SK-N-SH treated with all-trans-retinoic acid at 6 μM for 48 hours (cell line): ENCODE results near the gene DNMT3A.
A peak's percentile ranks its signal among the peaks of the same experiment; 100 is the strongest.

ENCODE experiments used
- ATAC-seq: fragments of 200-7000 bp; cut with Tn5 transposase; 3 replicates; pipeline ENCODE4 v1.9.1; 2020; ENCODE audit warnings: mild to moderate bottlenecking, moderate library complexity
- ARNTL ChIP-seq: fragments of 450-650 bp; formaldehyde crosslinking; IDR thresholded peaks from 2 replicates; pipeline ENCODE4 v1.5.0; 2020; ENCODE audit warnings: low read depth, mild to moderate bottlenecking, moderate library complexity, borderline replicate concordance
- ESRRG ChIP-seq: fragments of 250-450 bp; sonication (Bioruptor Pico); IDR thresholded peaks from 2 replicates; pipeline ENCODE4 v1.6.1; 2021; ENCODE audit warnings: mild to moderate bottlenecking
- GLIS3 ChIP-seq: fragments of 250-450 bp; sonication (Bioruptor Pico); IDR thresholded peaks from 2 replicates; pipeline ENCODE4 v1.5.0; 2020; ENCODE audit warnings: mild to moderate bottlenecking, moderate library complexity
- OSR1 ChIP-seq: fragments of 250-450 bp; sonication (Bioruptor Pico); IDR thresholded peaks from 2 replicates; pipeline ENCODE4 v1.8.0; 2022; ENCODE audit warnings: moderate library complexity, mild to moderate bottlenecking, inconsistent platforms
- PPARA ChIP-seq: fragments of 250-450 bp; sonication (Bioruptor Pico); IDR thresholded peaks from 2 replicates; pipeline ENCODE4 v1.5.0; 2020; ENCODE audit warnings: mild to moderate bottlenecking, borderline replicate concordance
- RARB ChIP-seq: fragments of 250-450 bp; sonication (Bioruptor Pico); IDR thresholded peaks from 2 replicates; pipeline ENCODE4 v1.8.0; 2021; ENCODE audit warnings: mild to moderate bottlenecking, moderate library complexity
- SNAI2 ChIP-seq: fragments of 250-450 bp; sonication (Bioruptor Pico); IDR thresholded peaks from 2 replicates; pipeline ENCODE4 v1.5.0; 2020; ENCODE audit warnings: mild to moderate bottlenecking, moderate library complexity
- TCF4 ChIP-seq: fragments of 250-450 bp; sonication (Bioruptor Pico); IDR thresholded peaks from 2 replicates; pipeline ENCODE4 v1.8.0; 2021; ENCODE audit warnings: mild to moderate bottlenecking, moderate library complexity, borderline replicate concordance
- TOX ChIP-seq: fragments of 250-450 bp; sonication (Bioruptor Pico); IDR thresholded peaks from 2 replicates; pipeline ENCODE4 v1.8.0; 2021; ENCODE audit warnings: mild to moderate bottlenecking, moderate library complexity, borderline replicate concordance
- ZC3H10 ChIP-seq: fragments of 250-450 bp; sonication (Bioruptor Pico); IDR thresholded peaks from 2 replicates; pipeline ENCODE4 v1.5.1; 2021; ENCODE audit warnings: mild to moderate bottlenecking, moderate library complexity
- ZFP3 ChIP-seq: fragments of 250-450 bp; sonication (Bioruptor Pico); IDR thresholded peaks from 2 replicates; pipeline ENCODE4 v1.5.0; 2020; ENCODE audit warnings: mild to moderate bottlenecking, moderate library complexity
- ZFP30 ChIP-seq: fragments of 450-650 bp; formaldehyde crosslinking; IDR thresholded peaks from 2 replicates; pipeline ENCODE4 v1.5.0; 2022; ENCODE audit warnings: mild to moderate bottlenecking, moderate library complexity
- ZNF565 ChIP-seq: fragments of 450-650 bp; formaldehyde crosslinking; conservative IDR thresholded peaks from 2 replicates; pipeline ENCODE4 v1.5.0; 2020; ENCODE audit warnings: low read depth, mild to moderate bottlenecking, moderate library complexity
- ZNF8 ChIP-seq: fragments of 450-650 bp; formaldehyde crosslinking; IDR thresholded peaks from 2 replicates; pipeline ENCODE4 v1.5.0; 2020; ENCODE audit warnings: mild to moderate bottlenecking, moderate library complexity
- TF ChIP-seq, protein P1 (sequence below): fragments of 250-450 bp; sonication (Bioruptor Pico); IDR thresholded peaks from 2 replicates; pipeline ENCODE4 v1.5.1; 2021; ENCODE audit warnings: mild to moderate bottlenecking, moderate library complexity
- TF ChIP-seq, protein P2 (sequence below): fragments of 250-450 bp; sonication (Bioruptor Pico); IDR thresholded peaks from 2 replicates; pipeline ENCODE4 v1.5.0; 2020; ENCODE audit warnings: mild to moderate bottlenecking, moderate library complexity
- TF ChIP-seq, protein P3 (sequence below): fragments of 250-450 bp; sonication (Bioruptor Pico); IDR thresholded peaks from 2 replicates; pipeline ENCODE4 v1.8.0; 2020; ENCODE audit warnings: mild to moderate bottlenecking, moderate library complexity, borderline replicate concordance

DNMT3A gene

DNA sequence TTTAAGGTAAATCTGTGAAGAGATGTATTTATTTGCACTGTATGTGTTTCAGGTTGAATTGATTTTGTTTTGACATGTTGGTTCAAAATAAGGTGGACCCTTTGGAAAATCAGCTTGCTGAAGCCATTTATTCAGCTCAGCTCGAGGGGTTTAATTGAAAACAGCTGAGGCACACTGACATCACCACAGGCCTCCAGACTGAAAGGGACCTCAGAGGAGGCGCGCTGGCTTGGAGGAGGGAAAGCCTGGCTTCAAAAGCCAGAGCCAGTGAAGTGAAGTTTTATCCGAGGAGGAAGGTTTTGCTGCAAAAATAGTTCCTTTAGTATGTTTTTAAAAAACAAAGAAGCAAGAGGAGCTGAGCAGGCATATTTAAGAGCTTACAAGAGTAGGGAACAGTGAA lies 26.9 kb upstream of the DNMT3A start:
- peak; percentile 50; the same call in 2 of the 3 replicates for ATAC-seq
- TF ChIP-seq TCF4 (CRISPR knock-in tag) (peak; percentile 87), ARNTL (CRISPR knock-in tag) (no peak), ZFP30 (CRISPR knock-in tag) (no peak), ZFP3 (no peak), TOX (CRISPR knock-in tag) (no peak), ESRRG (CRISPR knock-in tag) (no peak)
- TF ChIP-seq, protein P1, sequence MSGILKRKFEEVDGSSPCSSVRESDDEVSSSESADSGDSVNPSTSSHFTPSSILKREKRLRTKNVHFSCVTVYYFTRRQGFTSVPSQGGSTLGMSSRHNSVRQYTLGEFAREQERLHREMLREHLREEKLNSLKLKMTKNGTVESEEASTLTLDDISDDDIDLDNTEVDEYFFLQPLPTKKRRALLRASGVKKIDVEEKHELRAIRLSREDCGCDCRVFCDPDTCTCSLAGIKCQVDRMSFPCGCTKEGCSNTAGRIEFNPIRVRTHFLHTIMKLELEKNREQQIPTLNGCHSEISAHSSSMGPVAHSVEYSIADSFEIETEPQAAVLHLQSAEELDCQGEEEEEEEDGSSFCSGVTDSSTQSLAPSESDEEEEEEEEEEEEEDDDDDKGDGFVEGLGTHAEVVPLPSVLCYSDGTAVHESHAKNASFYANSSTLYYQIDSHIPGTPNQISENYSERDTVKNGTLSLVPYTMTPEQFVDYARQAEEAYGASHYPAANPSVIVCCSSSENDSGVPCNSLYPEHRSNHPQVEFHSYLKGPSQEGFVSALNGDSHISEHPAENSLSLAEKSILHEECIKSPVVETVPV (CRISPR knock-in tag), result no peak
- TF ChIP-seq, protein P2, sequence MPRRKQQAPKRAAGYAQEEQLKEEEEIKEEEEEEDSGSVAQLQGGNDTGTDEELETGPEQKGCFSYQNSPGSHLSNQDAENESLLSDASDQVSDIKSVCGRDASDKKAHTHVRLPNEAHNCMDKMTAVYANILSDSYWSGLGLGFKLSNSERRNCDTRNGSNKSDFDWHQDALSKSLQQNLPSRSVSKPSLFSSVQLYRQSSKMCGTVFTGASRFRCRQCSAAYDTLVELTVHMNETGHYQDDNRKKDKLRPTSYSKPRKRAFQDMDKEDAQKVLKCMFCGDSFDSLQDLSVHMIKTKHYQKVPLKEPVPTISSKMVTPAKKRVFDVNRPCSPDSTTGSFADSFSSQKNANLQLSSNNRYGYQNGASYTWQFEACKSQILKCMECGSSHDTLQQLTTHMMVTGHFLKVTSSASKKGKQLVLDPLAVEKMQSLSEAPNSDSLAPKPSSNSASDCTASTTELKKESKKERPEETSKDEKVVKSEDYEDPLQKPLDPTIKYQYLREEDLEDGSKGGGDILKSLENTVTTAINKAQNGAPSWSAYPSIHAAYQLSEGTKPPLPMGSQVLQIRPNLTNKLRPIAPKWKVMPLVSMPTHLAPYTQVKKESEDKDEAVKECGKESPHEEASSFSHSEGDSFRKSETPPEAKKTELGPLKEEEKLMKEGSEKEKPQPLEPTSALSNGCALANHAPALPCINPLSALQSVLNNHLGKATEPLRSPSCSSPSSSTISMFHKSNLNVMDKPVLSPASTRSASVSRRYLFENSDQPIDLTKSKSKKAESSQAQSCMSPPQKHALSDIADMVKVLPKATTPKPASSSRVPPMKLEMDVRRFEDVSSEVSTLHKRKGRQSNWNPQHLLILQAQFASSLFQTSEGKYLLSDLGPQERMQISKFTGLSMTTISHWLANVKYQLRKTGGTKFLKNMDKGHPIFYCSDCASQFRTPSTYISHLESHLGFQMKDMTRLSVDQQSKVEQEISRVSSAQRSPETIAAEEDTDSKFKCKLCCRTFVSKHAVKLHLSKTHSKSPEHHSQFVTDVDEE (CRISPR knock-in tag), result no peak

DNA sequence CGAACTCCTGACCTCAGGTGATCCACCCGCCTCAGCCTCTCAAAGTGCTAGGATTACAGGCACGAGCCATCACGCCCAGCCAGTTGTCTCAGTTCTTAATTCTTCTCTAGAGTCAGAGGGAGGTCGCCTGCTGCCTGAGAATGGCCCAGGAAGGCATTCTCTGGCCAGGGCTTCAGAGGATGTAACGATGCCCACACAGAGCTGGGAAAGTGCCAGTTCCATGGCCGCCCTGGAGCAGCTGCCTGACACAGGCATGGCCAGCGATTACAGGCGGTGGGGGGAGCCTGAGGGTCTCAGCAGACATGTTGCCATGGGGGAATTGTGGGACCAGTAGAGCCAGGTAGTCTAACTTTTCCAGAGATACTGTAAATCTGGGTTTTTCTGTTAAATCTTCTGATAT lies 25.6 kb upstream of the DNMT3A start:
- TF ChIP-seq OSR1 (no peak), ZNF8 (CRISPR knock-in tag) (no peak), GLIS3 (CRISPR knock-in tag) (no peak), TOX (CRISPR knock-in tag) (no peak), TCF4 (CRISPR knock-in tag) (no peak), ZNF565 (CRISPR knock-in tag) (no peak)
- TF ChIP-seq, protein P1 (CRISPR knock-in tag), result no peak
- TF ChIP-seq, protein P2 (CRISPR knock-in tag), result no peak
- TF ChIP-seq, protein P3, sequence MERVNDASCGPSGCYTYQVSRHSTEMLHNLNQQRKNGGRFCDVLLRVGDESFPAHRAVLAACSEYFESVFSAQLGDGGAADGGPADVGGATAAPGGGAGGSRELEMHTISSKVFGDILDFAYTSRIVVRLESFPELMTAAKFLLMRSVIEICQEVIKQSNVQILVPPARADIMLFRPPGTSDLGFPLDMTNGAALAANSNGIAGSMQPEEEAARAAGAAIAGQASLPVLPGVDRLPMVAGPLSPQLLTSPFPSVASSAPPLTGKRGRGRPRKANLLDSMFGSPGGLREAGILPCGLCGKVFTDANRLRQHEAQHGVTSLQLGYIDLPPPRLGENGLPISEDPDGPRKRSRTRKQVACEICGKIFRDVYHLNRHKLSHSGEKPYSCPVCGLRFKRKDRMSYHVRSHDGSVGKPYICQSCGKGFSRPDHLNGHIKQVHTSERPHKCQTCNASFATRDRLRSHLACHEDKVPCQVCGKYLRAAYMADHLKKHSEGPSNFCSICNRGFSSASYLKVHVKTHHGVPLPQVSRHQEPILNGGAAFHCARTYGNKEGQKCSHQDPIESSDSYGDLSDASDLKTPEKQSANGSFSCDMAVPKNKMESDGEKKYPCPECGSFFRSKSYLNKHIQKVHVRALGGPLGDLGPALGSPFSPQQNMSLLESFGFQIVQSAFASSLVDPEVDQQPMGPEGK (CRISPR knock-in tag), result no peak
- no peak for ATAC-seq

DNA sequence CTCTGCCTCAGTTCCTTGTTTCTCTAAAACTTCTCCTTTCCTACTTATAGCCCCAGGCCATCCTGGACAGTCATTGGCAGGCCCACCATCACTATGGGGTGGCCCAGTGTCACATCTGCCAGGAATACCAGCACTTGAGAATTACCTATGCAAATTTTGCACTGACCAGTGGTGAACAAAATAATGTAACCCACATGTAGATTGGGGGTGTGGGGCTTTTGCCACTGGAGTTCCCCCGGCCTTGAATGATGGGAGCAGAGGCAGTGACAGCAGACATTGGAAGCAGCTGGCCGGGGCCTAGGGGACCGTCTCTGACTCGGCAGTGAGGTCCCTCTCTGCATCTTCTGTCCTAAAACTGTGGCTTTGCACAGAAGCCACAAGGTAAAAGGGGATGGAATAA lies 24.9 kb upstream of the DNMT3A start:
- TF ChIP-seq ZFP30 (CRISPR knock-in tag) (no peak), ZC3H10 (CRISPR knock-in tag) (no peak), ZNF565 (CRISPR knock-in tag) (no peak), PPARA (CRISPR knock-in tag) (no peak), ESRRG (CRISPR knock-in tag) (no peak), SNAI2 (no peak), OSR1 (no peak)
- no peak for ATAC-seq

DNA sequence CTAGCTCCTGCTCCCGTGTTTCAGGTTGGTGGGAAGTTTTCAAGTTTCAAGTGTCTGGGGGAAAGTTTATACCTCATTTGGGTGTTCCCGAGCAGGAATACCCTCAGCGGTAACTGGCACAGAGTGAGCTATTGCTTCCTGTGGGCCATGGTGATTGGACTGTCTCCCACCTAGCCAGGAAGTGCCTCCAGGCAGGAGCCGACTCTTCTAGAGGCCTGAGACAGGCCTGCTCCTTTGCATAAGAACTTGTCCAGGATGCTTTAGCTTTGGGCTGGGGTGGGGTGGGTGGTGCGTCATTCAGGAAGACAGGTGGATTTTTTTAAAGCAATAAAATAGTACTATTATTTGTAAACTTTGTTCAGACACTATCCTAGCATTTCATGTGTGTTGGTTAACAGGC lies 23.5 kb upstream of the DNMT3A start:
- ATAC-seq, result no peak
- TF ChIP-seq, protein P2 (CRISPR knock-in tag), result no peak
- TF ChIP-seq, protein P1 (CRISPR knock-in tag), result no peak
- TF ChIP-seq RARB (CRISPR knock-in tag) (no peak), ESRRG (CRISPR knock-in tag) (no peak), TCF4 (CRISPR knock-in tag) (no peak)
- TF ChIP-seq, protein P3 (CRISPR knock-in tag), result no peak
